ENCODE results near the gene KLHL36.
A peak's percentile ranks its signal among the peaks of the same experiment; 100 is the strongest.

KLHL36 gene

GRCh38 chr16:84616515-84616914, 31.8 kb upstream of the KLHL36 start:
- Histone ChIP-seq H3K9me3 (replicated peaks in 1 of 2; ENCODE audit: control insufficient read depth in 2 of 2, insufficient read depth in 1 of 2, low read depth in 1 of 2, low read length in 2 of 2) (no peaks in the 10 kb centered on the region), H3K4me3 (ENCODE audit: low read length in 2 of 2) (peak overlapping the region; percentile 72 to 99), H2AFZ (ENCODE audit: low read length) (no peak overlapping the region), H2BK12ac (ENCODE audit: low read length) (no peak overlapping the region), H3K4ac (ENCODE audit: low read length) (no peak overlapping the region), H3K27ac (replicated peaks; ENCODE audit: low read length) (no peak overlapping the region), H4K91ac (ENCODE audit: low read depth, low read length, poor library complexity) (no peak overlapping the region), H2BK120ac (ENCODE audit: low read depth, low read length) (no peak overlapping the region), H3K18ac (ENCODE audit: low read length) (no peak overlapping the region), H3K36me3 (replicated peaks in 1 of 2; ENCODE audit: control insufficient read depth in 2 of 2, insufficient read depth in 2 of 2, low read length in 2 of 2) (peaks cover 15 to 52% of the 10 kb centered on the region in 2 donors), H4K8ac (ENCODE audit: low read depth, low read length) (no peak overlapping the region), H3K9ac (ENCODE audit: low read depth, low read length, poor library complexity) (no peak overlapping the region), H3K14ac (ENCODE audit: low read length) (no peak overlapping the region), H3K23ac (ENCODE audit: low read depth, low read length, poor library complexity) (no peak overlapping the region), H2AK5ac (ENCODE audit: low read depth, low read length) (no peak overlapping the region), H3K4me1 (ENCODE audit: control insufficient read depth in 2 of 2, insufficient read depth in 1 of 2, low read depth in 1 of 2, low read length in 2 of 2) (peaks cover 26 to 31% of the 10 kb centered on the region in 2 donors), H3K4me2 (ENCODE audit: insufficient read depth, low read length, poor library complexity, severe bottlenecking) (peak overlapping the region; percentile 84), H2BK15ac (ENCODE audit: low read length) (no peak overlapping the region), H2BK5ac (ENCODE audit: low read length) (no peak overlapping the region), H3K79me1 (ENCODE audit: low read depth, low read length) (peaks cover 12% of the 10 kb centered on the region), H3K27me3 (ENCODE audit: control insufficient read depth in 3 of 3, insufficient read depth in 3 of 3, low read depth in 1 of 3, low read length in 3 of 3) (no peaks in the 10 kb centered on the region)
- no CpG with 5 or more reads among the region's 13 CpGs for WGBS, 2 donors (ENCODE audit: extremely low coverage in 2 of 2, insufficient read length in 2 of 2, insufficient replicate concordance in 1 of 2)
- DNase-seq (ENCODE audit: low spot score): no peak

GRCh38 chr16:84617041-84617790, 31.1 kb upstream of the KLHL36 start:
- peak overlapping the region; percentile 77 for H2BK15ac ChIP-seq (ENCODE audit: low read length)

GRCh38 chr16:84617791-84618580, 30.3 kb upstream of the KLHL36 start, which contains the start of gene COTL1:
COTL1 (minus strand) TSS chr16:84618078; CDS start chr16:84617914, 164 bp downstream.
- WGBS, 2 donors (ENCODE audit: extremely low coverage in 2 of 2, insufficient read length in 2 of 2, insufficient replicate concordance in 1 of 2): 83% methylated on average over 1 of the region's 76 CpGs; no CpG with 5 or more reads in 1 of the 2 donors
- H3K23ac ChIP-seq (ENCODE audit: low read depth, low read length, poor library complexity): peak within 1 kb of the TSS; percentile 88
- H2AK5ac ChIP-seq (ENCODE audit: low read depth, low read length): peak within 1 kb of the TSS; percentile 60
- peak within 1 kb of the TSS; percentile 94 for H3K18ac ChIP-seq (ENCODE audit: low read length)
- no peak within 1 kb of the TSS for H3K14ac ChIP-seq (ENCODE audit: low read length)
- H2BK120ac ChIP-seq (ENCODE audit: low read depth, low read length): peak within 1 kb of the TSS; percentile 27
- no peaks in the 10 kb centered on the region for H3K9me3 ChIP-seq (replicated peaks in 1 of 2; ENCODE audit: control insufficient read depth in 2 of 2, insufficient read depth in 1 of 2, low read depth in 1 of 2, low read length in 2 of 2)
- H3K9ac ChIP-seq (ENCODE audit: low read depth, low read length, poor library complexity): peak within 1 kb of the TSS; percentile 91
- peaks cover 9 to 39% of the 10 kb centered on the region in 2 donors for H3K36me3 ChIP-seq (replicated peaks in 1 of 2; ENCODE audit: control insufficient read depth in 2 of 2, insufficient read depth in 2 of 2, low read length in 2 of 2)
- peak within 1 kb of the TSS; percentile 66 for H3K27ac ChIP-seq (replicated peaks; ENCODE audit: low read length)
- H3K4me3 ChIP-seq (ENCODE audit: low read length in 2 of 2): peak within 1 kb of the TSS; percentile 72 to 99
- peak within 1 kb of the TSS; percentile 47 for H2BK5ac ChIP-seq (ENCODE audit: low read length)
- DNase-seq (ENCODE audit: low spot score): peak; percentile 90
- peak within 1 kb of the TSS; percentile 67 for H2AFZ ChIP-seq (ENCODE audit: low read length)
- peaks cover 28 to 35% of the 10 kb centered on the region in 2 donors for H3K4me1 ChIP-seq (ENCODE audit: control insufficient read depth in 2 of 2, insufficient read depth in 1 of 2, low read depth in 1 of 2, low read length in 2 of 2)
- no peaks in the 10 kb centered on the region for H3K27me3 ChIP-seq (ENCODE audit: control insufficient read depth in 3 of 3, insufficient read depth in 3 of 3, low read depth in 1 of 3, low read length in 3 of 3)
- H2BK12ac ChIP-seq (ENCODE audit: low read length): peak within 1 kb of the TSS; percentile 89
- peak within 1 kb of the TSS; percentile 40 for H3K4ac ChIP-seq (ENCODE audit: low read length)
- H3K79me1 ChIP-seq (ENCODE audit: low read depth, low read length): peaks cover 7% of the 10 kb centered on the region
- peak within 1 kb of the TSS; percentile 84 for H3K4me2 ChIP-seq (ENCODE audit: insufficient read depth, low read length, poor library complexity, severe bottlenecking)
- no peak within 1 kb of the TSS for H4K8ac ChIP-seq (ENCODE audit: low read depth, low read length)
- no peak within 1 kb of the TSS for H4K91ac ChIP-seq (ENCODE audit: low read depth, low read length, poor library complexity)
- peak within 1 kb of the TSS; percentile 77 for H2BK15ac ChIP-seq (ENCODE audit: low read length)

More at GRCh38 chr16:84617041-84617790, 31.1 kb upstream of the KLHL36 start:
- Histone ChIP-seq H2BK120ac (ENCODE audit: low read depth, low read length) (peak overlapping the region; percentile 27), H2AK5ac (ENCODE audit: low read depth, low read length) (peak overlapping the region; percentile 60), H3K4me1 (ENCODE audit: control insufficient read depth in 2 of 2, insufficient read depth in 1 of 2, low read depth in 1 of 2, low read length in 2 of 2) (peaks cover 28 to 35% of the 10 kb centered on the region in 2 donors), H3K36me3 (replicated peaks in 1 of 2; ENCODE audit: control insufficient read depth in 2 of 2, insufficient read depth in 2 of 2, low read length in 2 of 2) (peaks cover 9 to 45% of the 10 kb centered on the region in 2 donors), H3K4ac (ENCODE audit: low read length) (peak overlapping the region; percentile 40), H4K8ac (ENCODE audit: low read depth, low read length) (no peak overlapping the region), H3K9ac (ENCODE audit: low read depth, low read length, poor library complexity) (peak overlapping the region; percentile 91), H3K4me2 (ENCODE audit: insufficient read depth, low read length, poor library complexity, severe bottlenecking) (peak overlapping the region; percentile 84), H3K4me3 (ENCODE audit: low read length in 2 of 2) (peak overlapping the region; percentile 72 to 99), H3K27me3 (ENCODE audit: control insufficient read depth in 3 of 3, insufficient read depth in 3 of 3, low read depth in 1 of 3, low read length in 3 of 3) (no peaks in the 10 kb centered on the region), H3K9me3 (replicated peaks in 1 of 2; ENCODE audit: control insufficient read depth in 2 of 2, insufficient read depth in 1 of 2, low read depth in 1 of 2, low read length in 2 of 2) (no peaks in the 10 kb centered on the region), H3K27ac (replicated peaks; ENCODE audit: low read length) (no peak overlapping the region), H2BK12ac (ENCODE audit: low read length) (peak overlapping the region; percentile 89), H4K91ac (ENCODE audit: low read depth, low read length, poor library complexity) (no peak overlapping the region), H3K18ac (ENCODE audit: low read length) (peak overlapping the region; percentile 94), H3K23ac (ENCODE audit: low read depth, low read length, poor library complexity) (peak overlapping the region; percentile 88), H3K79me1 (ENCODE audit: low read depth, low read length) (peaks cover 10% of the 10 kb centered on the region), H2AFZ (ENCODE audit: low read length) (peak overlapping the region; percentile 51), H2BK5ac (ENCODE audit: low read length) (peak overlapping the region; percentile 47), H3K14ac (ENCODE audit: low read length) (no peak overlapping the region)
- no peak for DNase-seq (ENCODE audit: low spot score)
- WGBS, 2 donors (ENCODE audit: extremely low coverage in 2 of 2, insufficient read length in 2 of 2, insufficient replicate concordance in 1 of 2): no CpG with 5 or more reads among the region's 54 CpGs
